Stimulated activated CD8-positive, alpha-beta memory T cell treated with anti-CD3 and anti-CD28 coated beads, Interleukin-2, amount 100 ng/mL, for 1 hour (primary cell): ENCODE measurements around the gene EMC1.
"Not testable (repeated sequence)": the region's sequence is repeated elsewhere in the genome, so short reads cannot be mapped to it uniquely, and the experiment has no call there.

Source experiments
- DNase-seq, 2 donors: peaks; one replicate each; pipeline ENCODE4 v3.0.0-alpha.2; 2020; ENCODE audit warnings: low read depth in 2 of 2

EMC1 gene

DNA sequence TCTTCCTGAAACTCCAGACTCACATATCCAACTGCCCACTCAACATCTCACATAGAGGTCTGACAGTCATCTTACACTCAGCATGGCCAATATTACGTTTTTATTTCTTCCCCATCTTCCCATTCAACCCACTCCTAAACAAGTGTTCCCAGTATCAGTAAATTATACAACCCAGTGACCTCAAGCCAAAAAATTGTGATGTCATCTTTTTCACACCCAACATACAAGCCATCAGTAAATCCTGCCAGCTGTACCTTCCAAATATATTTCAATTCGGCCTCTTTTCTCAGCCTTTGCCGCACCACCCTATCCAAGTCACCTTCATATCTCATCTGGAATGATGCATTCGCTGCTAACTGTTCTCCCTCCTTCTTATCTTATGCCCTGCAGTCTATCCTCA lies 60.9 kb downstream of the EMC1 start:
- no peak for DNase-seq

- DNase-seq = no peak
Measured at GRCh38 chr1:19189270-19189669, 62.1 kb downstream of the EMC1 start.

DNA sequence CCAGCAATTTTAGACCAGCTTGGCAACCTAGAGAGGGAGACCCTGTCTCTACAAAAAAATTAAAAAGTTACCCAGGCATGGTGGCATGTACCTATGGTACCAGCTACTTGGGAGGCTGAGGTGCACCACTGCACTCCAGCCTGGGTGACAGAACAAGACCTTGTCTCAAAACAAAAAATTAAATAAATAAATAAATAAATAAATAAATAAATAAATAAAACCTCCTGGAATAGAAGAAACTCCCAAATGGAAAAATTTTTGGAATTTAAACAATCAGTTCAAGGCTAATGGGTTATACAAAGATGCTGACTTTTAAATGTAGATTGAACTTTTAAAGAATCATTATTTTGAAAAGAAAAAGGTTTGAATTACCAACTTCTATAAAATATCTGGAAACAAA lies 63.5 kb downstream of the EMC1 start:
- DNase-seq = no peak

DNA sequence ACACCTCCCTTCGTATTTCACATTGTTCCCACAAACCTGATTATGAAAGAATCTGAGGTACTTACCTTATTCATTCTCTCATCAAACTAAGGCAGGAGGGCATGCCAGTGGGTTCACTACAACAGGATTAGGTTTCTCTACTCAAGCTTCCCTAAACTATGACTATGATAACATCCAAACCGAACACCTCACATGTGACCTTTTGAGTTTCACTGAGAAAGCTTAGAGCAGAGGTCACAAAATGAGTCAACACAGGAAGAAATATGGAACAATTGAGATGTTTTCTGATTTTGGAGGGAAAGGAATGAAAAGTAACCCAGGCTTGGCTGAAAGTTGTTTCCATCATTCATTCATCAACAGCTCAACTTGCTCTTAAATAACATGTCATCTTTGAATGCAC lies 65.3 kb downstream of the EMC1 start:
- no peak for DNase-seq

GRCh38 chr1:19182223-19182622 lies 69.1 kb downstream of the EMC1 start:
- no peak for DNase-seq

DNA sequence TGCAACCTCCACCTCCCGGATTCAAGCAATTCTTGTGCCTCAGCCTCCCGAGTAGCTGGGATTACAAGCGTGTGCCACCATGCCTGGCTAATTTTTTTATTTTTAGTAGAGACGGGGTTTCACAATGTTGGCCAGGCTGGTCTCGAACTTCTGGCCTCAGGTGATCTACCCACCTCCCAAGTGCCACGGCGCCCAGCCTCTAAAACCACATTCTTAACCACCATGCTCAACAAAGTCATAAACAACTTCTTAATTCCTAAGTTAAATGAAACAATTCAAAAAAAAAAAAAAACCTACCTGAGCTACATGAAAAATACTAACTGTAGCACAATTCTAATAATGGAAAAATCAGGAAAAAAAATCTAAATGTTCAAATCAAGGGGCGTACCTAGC lies 71.1 kb downstream of the EMC1 start:
- DNase-seq = not testable (repeated sequence)

DNA sequence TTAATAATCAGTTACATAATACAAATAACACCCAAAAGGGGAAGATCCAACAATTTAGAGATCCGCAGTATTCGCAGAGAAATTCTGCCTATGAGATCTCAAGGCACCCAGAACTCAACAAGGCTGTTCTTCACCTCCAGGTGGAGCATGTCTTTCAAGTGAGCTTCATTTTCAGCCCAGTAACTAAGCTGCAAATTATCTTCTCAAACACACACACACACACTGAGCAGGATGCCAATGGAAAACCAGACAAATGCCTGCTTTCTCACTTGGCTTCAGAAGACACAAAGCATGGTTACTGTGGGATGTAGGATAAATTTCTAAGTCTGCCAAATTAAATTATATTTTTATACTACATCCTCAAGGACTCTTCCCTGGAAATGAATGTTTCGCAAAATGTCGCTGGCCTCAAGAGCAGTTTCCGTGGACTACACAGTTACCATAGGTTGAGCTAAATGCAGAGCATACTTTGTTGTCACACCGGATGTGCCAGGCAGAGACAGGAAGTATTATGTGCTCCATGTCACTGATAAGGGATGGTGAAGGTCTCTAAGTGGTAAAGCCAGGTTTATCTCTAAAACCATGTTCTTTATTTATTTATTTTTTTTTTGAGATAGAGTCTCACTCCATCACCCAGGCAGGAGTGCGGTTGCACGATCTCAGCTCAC lies 71.6 kb downstream of the EMC1 start:
- peak; percentile 1 to 6 for DNase-seq

- DNase-seq = no peak
Measured at GRCh38 chr1:19178734-19179398, 72.5 kb downstream of the EMC1 start.

- no peak for DNase-seq
Measured at GRCh38 chr1:19177811-19178210, 73.5 kb downstream of the EMC1 start.

- DNase-seq = no peak
Measured at GRCh38 chr1:19169642-19170041, 81.7 kb downstream of the EMC1 start.

DNA sequence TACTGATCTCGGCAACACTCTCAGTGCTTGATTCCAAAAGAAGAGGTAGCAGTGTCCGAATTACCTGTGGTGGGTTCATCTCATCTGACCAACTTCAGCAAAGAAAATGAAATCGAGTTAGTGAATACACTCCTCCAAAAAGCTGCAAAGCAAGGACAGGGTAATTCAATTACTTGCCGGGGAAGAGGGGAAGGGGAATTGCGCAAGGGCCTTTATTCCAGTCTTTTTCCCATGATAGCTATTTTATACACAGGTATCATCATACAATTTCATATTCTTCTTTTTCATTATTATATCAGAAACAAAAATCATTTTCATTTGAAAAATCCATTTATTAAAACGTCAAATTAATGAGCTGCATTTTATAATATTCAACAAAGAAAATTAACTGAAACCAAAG lies 84.2 kb downstream of the EMC1 start:
- no peak for DNase-seq

- no peak for DNase-seq
Measured at GRCh38 chr1:19166066-19166465, 85.3 kb downstream of the EMC1 start.
